HepG2 (cell line): ENCODE data around the gene EEA1. TPM values are rescaled to one million over a fixed set of nuclear protein-coding genes. Genes with fewer than 3 reads are reported as not detected.
A peak's percentile ranks its signal among the peaks of the same experiment; 100 is the strongest.

Experiments used
- ARID5B ChIP-seq: IDR thresholded peaks from 2 replicates; pipeline ENCODE4 v1.4.0; 2020; ENCODE audit warnings: mild to moderate bottlenecking, missing genetic modification reagents
- FOXA1 ChIP-seq, 2 experiments: fragments of 450-650 bp in 1 of 2; sonication (generic) in 1 of 2; formaldehyde crosslinking in 1 of 2; IDR thresholded peaks; 2 replicates each; pipeline versions ENCODE4 v1.4.0 to v1.6.1; 2016 to 2020; ENCODE audit warnings: missing genetic modification reagents in 1 of 2
- FOXK2 ChIP-seq: fragments of 450-650 bp; IDR thresholded peaks from 2 replicates; pipeline ENCODE4 v1.6.1; 2016
- FOXP4 ChIP-seq: sonication (generic); formaldehyde crosslinking; IDR thresholded peaks from 2 replicates; pipeline ENCODE4 v1.4.0; 2020; ENCODE audit warnings: missing genetic modification reagents
- MYC ChIP-seq: sonication (generic); formaldehyde crosslinking; IDR thresholded peaks from 2 replicates; pipeline ENCODE4 v1.9.0; 2021; ENCODE audit warnings: missing genetic modification reagents, borderline replicate concordance
- NFATC3 ChIP-seq: sonication (generic); formaldehyde crosslinking; IDR thresholded peaks from 2 replicates; pipeline ENCODE4 v1.5.1; 2020; ENCODE audit warnings: mild to moderate bottlenecking, missing genetic modification reagents
- NR3C1 ChIP-seq: sonication (generic); formaldehyde crosslinking; IDR thresholded peaks from 2 replicates; pipeline ENCODE4 v1.4.0; 2020; ENCODE audit warnings: missing genetic modification reagents
- SAFB2 ChIP-seq: sonication (generic); formaldehyde crosslinking; IDR thresholded peaks from 2 replicates; pipeline ENCODE4 v1.5.1; 2020; ENCODE audit warnings: missing genetic modification reagents, low read depth, mild to moderate bottlenecking, borderline replicate concordance
- USF2 ChIP-seq, 2 experiments: sonication (generic) in 1 of 2; formaldehyde crosslinking in 1 of 2; IDR thresholded peaks; 2 replicates each; pipeline versions ENCODE4 v1.5.1 to v1.6.1; 2011 to 2020; ENCODE audit warnings: borderline replicate concordance in 1 of 2, low read depth in 1 of 2, low read length in 1 of 2, mild to moderate bottlenecking in 1 of 2, missing genetic modification reagents in 1 of 2, moderate library complexity in 1 of 2
- ZNF34 ChIP-seq: sonication (generic); formaldehyde crosslinking; IDR thresholded peaks from 2 replicates; pipeline ENCODE4 v1.4.0; 2020; ENCODE audit warnings: mild to moderate bottlenecking, missing genetic modification reagents, borderline replicate concordance
- ZZZ3 ChIP-seq: sonication (generic); formaldehyde crosslinking; IDR thresholded peaks from 2 replicates; pipeline ENCODE4 v1.4.0; 2020; ENCODE audit warnings: missing genetic modification reagents, mild to moderate bottlenecking, borderline replicate concordance
- polyA plus RNA-seq, 8 experiments: library from polyadenylated mRNA; depleted of rRNA in 3 of 8; stranded (reverse) in 7 of 8; unstranded in 1 of 8; fragments of >200 nt; fragmentation: Illumina TruSeq in 4 of 8; extraction: Trizol in 4 of 8; gene quantifications; 2 replicates each; pipeline versions ENCODE4 v1.2.1 to v1.2.3, GENCODE V29; 2011 to 2016; ENCODE audit warnings: low read depth in 4 of 8, missing spikeins in 1 of 8, mixed read lengths in 1 of 8; ENCODE audit not compliant: insufficient read depth in 1 of 8
- total RNA-seq, 5 experiments: library from RNA; depleted of rRNA; stranded (reverse); fragments of >200 nt; fragmentation: Illumina TruSeq; extraction: Trizol; gene quantifications; 2 replicates each; pipeline ENCODE4 v1.2.3, GENCODE V29; 2016; ENCODE audit warnings: low read depth in 1 of 5
- TF ChIP-seq, protein P1 (sequence below): sonication (generic); formaldehyde crosslinking; IDR thresholded peaks from 2 replicates; pipeline ENCODE4 v1.4.0; 2020; ENCODE audit warnings: missing genetic modification reagents

Gene EEA1
- total and polyA plus RNA-seq, 2 of the 13 experiments (the other 11 are each of a cell fraction or from before 2014, with no cell fraction given) = 5.0 to 19.3 TPM

GRCh38 chr12:92947589-92948215, 18.6 kb upstream of the EEA1 start (continued):
- TF ChIP-seq NR3C1 (CRISPR knock-in tag) = no peak
- no peak for TF ChIP-seq MYC
- TF ChIP-seq, protein P1, sequence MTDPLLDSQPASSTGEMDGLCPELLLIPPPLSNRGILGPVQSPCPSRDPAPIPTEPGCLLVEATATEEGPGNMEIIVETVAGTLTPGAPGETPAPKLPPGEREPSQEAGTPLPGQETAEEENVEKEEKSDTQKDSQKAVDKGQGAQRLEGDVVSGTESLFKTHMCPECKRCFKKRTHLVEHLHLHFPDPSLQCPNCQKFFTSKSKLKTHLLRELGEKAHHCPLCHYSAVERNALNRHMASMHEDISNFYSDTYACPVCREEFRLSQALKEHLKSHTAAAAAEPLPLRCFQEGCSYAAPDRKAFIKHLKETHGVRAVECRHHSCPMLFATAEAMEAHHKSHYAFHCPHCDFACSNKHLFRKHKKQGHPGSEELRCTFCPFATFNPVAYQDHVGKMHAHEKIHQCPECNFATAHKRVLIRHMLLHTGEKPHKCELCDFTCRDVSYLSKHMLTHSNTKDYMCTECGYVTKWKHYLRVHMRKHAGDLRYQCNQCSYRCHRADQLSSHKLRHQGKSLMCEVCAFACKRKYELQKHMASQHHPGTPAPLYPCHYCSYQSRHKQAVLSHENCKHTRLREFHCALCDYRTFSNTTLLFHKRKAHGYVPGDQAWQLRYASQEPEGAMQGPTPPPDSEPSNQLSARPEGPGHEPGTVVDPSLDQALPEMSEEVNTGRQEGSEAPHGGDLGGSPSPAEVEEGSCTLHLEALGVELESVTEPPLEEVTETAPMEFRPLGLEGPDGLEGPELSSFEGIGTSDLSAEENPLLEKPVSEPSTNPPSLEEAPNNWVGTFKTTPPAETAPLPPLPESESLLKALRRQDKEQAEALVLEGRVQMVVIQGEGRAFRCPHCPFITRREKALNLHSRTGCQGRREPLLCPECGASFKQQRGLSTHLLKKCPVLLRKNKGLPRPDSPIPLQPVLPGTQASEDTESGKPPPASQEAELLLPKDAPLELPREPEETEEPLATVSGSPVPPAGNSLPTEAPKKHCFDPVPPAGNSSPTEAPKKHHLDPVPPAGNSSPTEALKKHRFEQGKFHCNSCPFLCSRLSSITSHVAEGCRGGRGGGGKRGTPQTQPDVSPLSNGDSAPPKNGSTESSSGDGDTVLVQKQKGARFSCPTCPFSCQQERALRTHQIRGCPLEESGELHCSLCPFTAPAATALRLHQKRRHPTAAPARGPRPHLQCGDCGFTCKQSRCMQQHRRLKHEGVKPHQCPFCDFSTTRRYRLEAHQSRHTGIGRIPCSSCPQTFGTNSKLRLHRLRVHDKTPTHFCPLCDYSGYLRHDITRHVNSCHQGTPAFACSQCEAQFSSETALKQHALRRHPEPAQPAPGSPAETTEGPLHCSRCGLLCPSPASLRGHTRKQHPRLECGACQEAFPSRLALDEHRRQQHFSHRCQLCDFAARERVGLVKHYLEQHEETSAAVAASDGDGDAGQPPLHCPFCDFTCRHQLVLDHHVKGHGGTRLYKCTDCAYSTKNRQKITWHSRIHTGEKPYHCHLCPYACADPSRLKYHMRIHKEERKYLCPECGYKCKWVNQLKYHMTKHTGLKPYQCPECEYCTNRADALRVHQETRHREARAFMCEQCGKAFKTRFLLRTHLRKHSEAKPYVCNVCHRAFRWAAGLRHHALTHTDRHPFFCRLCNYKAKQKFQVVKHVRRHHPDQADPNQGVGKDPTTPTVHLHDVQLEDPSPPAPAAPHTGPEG = no peak
- TF ChIP-seq ZZZ3 (CRISPR knock-in tag) = no peak
- TF ChIP-seq FOXK2 = no peak
- TF ChIP-seq NFATC3 (CRISPR knock-in tag) = no peak
- TF ChIP-seq SAFB2 (CRISPR knock-in tag) = no peak
- TF ChIP-seq USF2 (IDR thresholded peaks at IDR 0.05; ENCODE audit: low read depth, low read length) = no peak
- no peak for TF ChIP-seq USF2 (CRISPR knock-in tag; IDR thresholded peaks at IDR 0.05; ENCODE audit: borderline replicate concordance)
- no peak for TF ChIP-seq FOXA1 (IDR thresholded peaks at IDR 0.05)
- peak; percentile 35; the same call in 1 of the 2 replicates for TF ChIP-seq FOXA1 (CRISPR knock-in tag; IDR thresholded peaks at IDR 0.05)
- TF ChIP-seq ARID5B (CRISPR knock-in tag) = peak; percentile 63; the same call in 1 of the 2 replicates
- peak; percentile 45; the same call in 1 of the 2 replicates for TF ChIP-seq FOXP4 (CRISPR knock-in tag)
- TF ChIP-seq ZNF34 (CRISPR knock-in tag) = no peak
